ENCODE measurements around the gene PDE3A. TPM values are rescaled to one million over a fixed set of nuclear protein-coding genes. Genes with fewer than 3 reads are reported as not detected.
"Not testable (repeated sequence)": the region's sequence is repeated elsewhere in the genome, so short reads cannot be mapped to it uniquely, and the experiment has no call there.

Gene PDE3A
- polyA plus RNA-seq, 6 donors from 2014 or later, result 0.12 TPM; not detected in 5

GRCh38 chr12:20383612-20384011 is 15.3 kb downstream of the PDE3A start:
- Mint-ChIP-seq H3K9me3 (peaks cover 0 to 4% (median 3%) of the 10 kb centered on the region in 7 donors), H3K27ac (no peak overlapping the region), H3K4me3 (no peak overlapping the region), H3K36me3 (no peaks in the 10 kb centered on the region), H3K4me1 (no peaks in the 10 kb centered on the region), H3K27me3 (no peaks in the 10 kb centered on the region)
- no peak for ATAC-seq (ENCODE audit: low read depth in 2 of 2)
- DNase-seq, result no peak

GRCh38 chr12:20384836-20385235 is 16.5 kb downstream of the PDE3A start:
- not testable (repeated sequence) for H3K27me3 Mint-ChIP-seq, H3K4me1 Mint-ChIP-seq, H3K27ac Mint-ChIP-seq

GRCh38 chr12:20390846-20391245 is 22.5 kb downstream of the PDE3A start:
- no peaks in the 10 kb centered on the region for H3K27me3 Mint-ChIP-seq
- H3K36me3 Mint-ChIP-seq, result no peaks in the 10 kb centered on the region
- ATAC-seq (ENCODE audit: low read depth in 2 of 2) (no peak), DNase-seq (no peak)
- H3K4me3 Mint-ChIP-seq, result no peak overlapping the region
- H3K4me1 Mint-ChIP-seq, result no peaks in the 10 kb centered on the region
- H3K9me3 Mint-ChIP-seq, result peaks cover 0 to 4% (median 3%) of the 10 kb centered on the region in 7 donors
- H3K27ac Mint-ChIP-seq, result no peak overlapping the region

More at GRCh38 chr12:20384836-20385235, 16.5 kb downstream of the PDE3A start:
- DNase-seq; H3K36me3 Mint-ChIP-seq; ATAC-seq (ENCODE audit: low read depth in 2 of 2); H3K9me3 Mint-ChIP-seq; H3K4me3 Mint-ChIP-seq: not testable (repeated sequence)

- Mint-ChIP-seq H3K27ac (no peak overlapping the region), H3K36me3 (no peaks in the 10 kb centered on the region), H3K9me3 (peaks cover 0 to 4% (median 0%) of the 10 kb centered on the region in 7 donors), H3K4me3 (no peak overlapping the region), H3K4me1 (no peaks in the 10 kb centered on the region), H3K27me3 (no peaks in the 10 kb centered on the region)
- ATAC-seq (ENCODE audit: low read depth in 2 of 2) (no peak), DNase-seq (no peak)
These were observed 24.0 kb downstream of the PDE3A start for GRCh38 chr12:20392339-20392738.

GRCh38 chr12:20393707-20394106 is 25.4 kb downstream of the PDE3A start:
- no peak for ATAC-seq (ENCODE audit: low read depth in 2 of 2)

GRCh38 chr12:20395791-20396550 is 27.6 kb downstream of the PDE3A start:
- ATAC-seq (ENCODE audit: low read depth in 2 of 2), result no peak
- H3K27ac Mint-ChIP-seq, result no peak overlapping the region
- H3K4me1 Mint-ChIP-seq, result no peaks in the 10 kb centered on the region
- no peak overlapping the region for H3K4me3 Mint-ChIP-seq
- H3K9me3 Mint-ChIP-seq, result peaks cover 0 to 4% (median 0%) of the 10 kb centered on the region in 7 donors
- no peaks in the 10 kb centered on the region for H3K36me3 Mint-ChIP-seq
- H3K27me3 Mint-ChIP-seq, result no peaks in the 10 kb centered on the region
- no peak for DNase-seq

More at GRCh38 chr12:20393707-20394106, 25.4 kb downstream of the PDE3A start:
- Mint-ChIP-seq H3K4me1 (no peaks in the 10 kb centered on the region), H3K4me3 (no peak overlapping the region), H3K27me3 (no peaks in the 10 kb centered on the region), H3K27ac (no peak overlapping the region), H3K36me3 (no peaks in the 10 kb centered on the region), H3K9me3 (peaks cover 0 to 4% (median 0%) of the 10 kb centered on the region in 7 donors)
- DNase-seq, result no peak

- ATAC-seq (ENCODE audit: low read depth in 2 of 2), result no peak
- DNase-seq, result no peak
- Mint-ChIP-seq H3K36me3 (no peaks in the 10 kb centered on the region), H3K4me3 (no peak overlapping the region), H3K27me3 (no peaks in the 10 kb centered on the region), H3K4me1 (no peaks in the 10 kb centered on the region), H3K27ac (no peak overlapping the region), H3K9me3 (peaks cover 0 to 5% (median 0%) of the 10 kb centered on the region in 7 donors)
These were observed 30.3 kb downstream of the PDE3A start for GRCh38 chr12:20398686-20399085.

- peaks cover 0 to 5% (median 0%) of the 10 kb centered on the region in 7 donors for H3K9me3 Mint-ChIP-seq
- DNase-seq, result no peak
- H3K36me3 Mint-ChIP-seq, result no peaks in the 10 kb centered on the region
- no peak overlapping the region for H3K4me3 Mint-ChIP-seq
- no peaks in the 10 kb centered on the region for H3K27me3 Mint-ChIP-seq
- H3K27ac Mint-ChIP-seq, result no peak overlapping the region
- no peak for ATAC-seq (ENCODE audit: low read depth in 2 of 2)
- peaks cover 3 to 4% (median 3%) of the 10 kb centered on the region in 3 donors for H3K4me1 Mint-ChIP-seq
These were observed 31.7 kb downstream of the PDE3A start for GRCh38 chr12:20400003-20400402.

- H3K27ac Mint-ChIP-seq, result no peak overlapping the region
- no peak overlapping the region for H3K4me3 Mint-ChIP-seq
- H3K36me3 Mint-ChIP-seq, result no peaks in the 10 kb centered on the region
- H3K27me3 Mint-ChIP-seq, result no peaks in the 10 kb centered on the region
- peaks cover 0 to 5% (median 0%) of the 10 kb centered on the region in 7 donors for H3K9me3 Mint-ChIP-seq
- DNase-seq, result no peak
- H3K4me1 Mint-ChIP-seq, result peaks cover 7 to 14% (median 7%) of the 10 kb centered on the region in 3 donors
- ATAC-seq (ENCODE audit: low read depth in 2 of 2), result no peak
These were observed 34.9 kb downstream of the PDE3A start for GRCh38 chr12:20403230-20403629.

- peak; percentile 47 to 76 for ATAC-seq (ENCODE audit: low read depth in 2 of 2)
- DNase-seq, result no peak
These were observed 36.4 kb downstream of the PDE3A start for GRCh38 chr12:20404576-20405346.

GRCh38 chr12:20409607-20410377 is 41.5 kb downstream of the PDE3A start:
- Mint-ChIP-seq H3K4me1 (peaks cover 6 to 12% (median 6%) of the 10 kb centered on the region in 3 donors), H3K4me3 (no peak overlapping the region), H3K9me3 (peaks cover 0 to 5% (median 0%) of the 10 kb centered on the region in 7 donors), H3K27me3 (no peaks in the 10 kb centered on the region), H3K27ac (no peak overlapping the region), H3K36me3 (no peaks in the 10 kb centered on the region)
- DNase-seq (no peak), ATAC-seq (ENCODE audit: low read depth in 2 of 2) (no peak)

More at GRCh38 chr12:20404576-20405346, 36.4 kb downstream of the PDE3A start:
- Mint-ChIP-seq H3K36me3 (no peaks in the 10 kb centered on the region), H3K4me1 (peaks cover 7 to 14% (median 7%) of the 10 kb centered on the region in 3 donors), H3K9me3 (peaks cover 0 to 5% (median 0%) of the 10 kb centered on the region in 7 donors), H3K27me3 (no peaks in the 10 kb centered on the region), H3K27ac (peak overlapping the region in 1 of 6 donors; percentile 8), H3K4me3 (peak overlapping the region in 1 of 8 donors; percentile 17)

- peaks cover 0 to 3% (median 0%) of the 10 kb centered on the region in 3 donors for H3K4me1 Mint-ChIP-seq
- ATAC-seq (ENCODE audit: low read depth in 2 of 2) (no peak), DNase-seq (no peak)
- no peaks in the 10 kb centered on the region for H3K36me3 Mint-ChIP-seq
- no peaks in the 10 kb centered on the region for H3K27me3 Mint-ChIP-seq
- H3K27ac Mint-ChIP-seq, result no peak overlapping the region
- peaks cover 0 to 5% (median 0%) of the 10 kb centered on the region in 7 donors for H3K9me3 Mint-ChIP-seq
- H3K4me3 Mint-ChIP-seq, result no peak overlapping the region
These were observed 42.4 kb downstream of the PDE3A start for GRCh38 chr12:20410734-20411133.

GRCh38 chr12:20411345-20411744 is 43.0 kb downstream of the PDE3A start:
- no peak for ATAC-seq (ENCODE audit: low read depth in 2 of 2)
- no peaks in the 10 kb centered on the region for H3K27me3 Mint-ChIP-seq

More at GRCh38 chr12:20411345-20411744, 43.0 kb downstream of the PDE3A start:
- no peaks in the 10 kb centered on the region for H3K4me1 Mint-ChIP-seq
- no peak overlapping the region for H3K27ac Mint-ChIP-seq
- peaks cover 0 to 5% (median 0%) of the 10 kb centered on the region in 7 donors for H3K9me3 Mint-ChIP-seq
- no peaks in the 10 kb centered on the region for H3K36me3 Mint-ChIP-seq
- H3K4me3 Mint-ChIP-seq, result no peak overlapping the region
- no peak for DNase-seq
